ENCODE data around the gene LAMA2. TPM values are rescaled to one million over a fixed set of nuclear protein-coding genes. Genes with fewer than 3 reads are reported as not detected.

The LAMA2 gene
- total RNA-seq, 4 donors from 2014 or later = 15.4 to 55.3 (median 38.7) TPM

- H3K27ac ChIP-seq = no peak overlapping the region
- no peaks in the 10 kb centered on the region for H3K9me3 ChIP-seq
- no peaks in the 10 kb centered on the region for H3K36me3 ChIP-seq
- no peak for DNase-seq
- H3K27me3 ChIP-seq = no peaks in the 10 kb centered on the region
- H3K4me3 ChIP-seq = no peak overlapping the region
- TF ChIP-seq CTCF (IDR thresholded peaks at IDR 0.05) (no peak), POLR2A (IDR thresholded peaks at IDR 0.05) (no peak)
- no peaks in the 10 kb centered on the region for H3K4me1 ChIP-seq
Observed at GRCh38 chr6:129210684-129211083, 327.7 kb downstream of the LAMA2 start.

DNA sequence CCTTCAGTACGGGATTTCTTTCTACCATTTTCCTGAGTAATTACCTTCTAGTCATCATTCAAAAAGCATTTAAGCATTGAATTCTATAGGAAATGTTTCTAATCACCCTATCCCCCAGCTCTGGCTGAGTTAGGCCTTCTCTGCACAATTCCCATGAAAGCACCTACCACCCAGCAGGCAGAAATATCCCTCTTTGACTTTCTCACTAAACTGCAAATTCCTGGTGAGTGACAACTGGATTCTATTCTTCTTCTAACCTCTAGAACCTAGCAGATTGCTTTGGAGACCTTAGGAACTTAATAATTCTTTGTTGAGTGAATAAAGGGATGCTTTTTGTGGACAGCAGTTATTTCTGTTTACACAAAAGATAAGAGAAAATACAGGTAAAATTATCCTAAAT lies 328.7 kb downstream of the LAMA2 start:
- TF ChIP-seq CTCF (IDR thresholded peaks at IDR 0.05) = no peak
- TF ChIP-seq POLR2A (IDR thresholded peaks at IDR 0.05) = no peak
- Histone ChIP-seq H3K27ac (no peak overlapping the region), H3K4me1 (no peaks in the 10 kb centered on the region), H3K36me3 (no peaks in the 10 kb centered on the region), H3K27me3 (no peaks in the 10 kb centered on the region), H3K4me3 (no peak overlapping the region), H3K9me3 (no peaks in the 10 kb centered on the region)
- DNase-seq = no peak

GRCh38 chr6:129212081-129212480 lies 329.1 kb downstream of the LAMA2 start:
- no peak for DNase-seq
- H3K27ac ChIP-seq = no peak overlapping the region
- H3K36me3 ChIP-seq = no peaks in the 10 kb centered on the region
- H3K27me3 ChIP-seq = no peaks in the 10 kb centered on the region
- TF ChIP-seq CTCF (IDR thresholded peaks at IDR 0.05) (no peak), POLR2A (IDR thresholded peaks at IDR 0.05) (no peak)
- H3K4me3 ChIP-seq = no peak overlapping the region
- H3K4me1 ChIP-seq = no peaks in the 10 kb centered on the region
- no peaks in the 10 kb centered on the region for H3K9me3 ChIP-seq

- Histone ChIP-seq H3K36me3 (no peaks in the 10 kb centered on the region), H3K27ac (no peak overlapping the region), H3K27me3 (no peaks in the 10 kb centered on the region), H3K4me3 (no peak overlapping the region), H3K4me1 (no peaks in the 10 kb centered on the region), H3K9me3 (no peaks in the 10 kb centered on the region)
- TF ChIP-seq CTCF (IDR thresholded peaks at IDR 0.05) = no peak
- TF ChIP-seq POLR2A (IDR thresholded peaks at IDR 0.05) = no peak
- DNase-seq = no peak
Observed at GRCh38 chr6:129215246-129215645, 332.3 kb downstream of the LAMA2 start.

DNA sequence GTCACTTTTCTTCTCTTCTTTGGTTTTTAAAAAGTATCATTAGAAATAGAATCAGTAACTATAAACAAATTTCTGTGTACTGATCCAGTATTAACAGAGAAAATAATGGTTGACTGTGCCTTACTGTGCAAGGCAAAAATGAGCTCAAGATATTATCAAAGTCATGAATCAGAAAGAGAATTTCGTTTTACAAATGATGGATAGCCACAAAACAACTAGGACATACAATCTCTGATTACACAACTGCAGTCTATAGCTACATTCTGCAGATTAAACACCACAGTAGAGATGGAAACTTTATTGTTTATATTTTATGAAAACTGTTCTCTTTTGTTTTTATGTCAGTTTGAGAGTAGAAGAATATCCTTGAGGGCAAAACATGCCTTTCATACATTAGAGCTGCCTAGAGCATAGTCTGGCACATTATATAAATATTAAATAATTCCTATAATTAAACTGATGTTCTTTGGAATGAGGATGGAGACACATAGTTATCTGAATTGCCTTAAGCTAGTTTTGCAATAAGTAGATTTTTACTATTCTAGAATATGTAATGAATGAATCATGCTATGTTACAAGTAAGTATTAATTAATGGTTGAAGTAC lies 333.1 kb downstream of the LAMA2 start:
- no peak for DNase-seq
- no peak overlapping the region for H3K27ac ChIP-seq
- H3K36me3 ChIP-seq = no peaks in the 10 kb centered on the region
- TF ChIP-seq CTCF (IDR thresholded peaks at IDR 0.05) = no peak
- no peak for TF ChIP-seq POLR2A (IDR thresholded peaks at IDR 0.05)
- H3K9me3 ChIP-seq = no peaks in the 10 kb centered on the region
- H3K4me1 ChIP-seq = no peaks in the 10 kb centered on the region
- no peak overlapping the region for H3K4me3 ChIP-seq
- H3K27me3 ChIP-seq = no peaks in the 10 kb centered on the region

DNA sequence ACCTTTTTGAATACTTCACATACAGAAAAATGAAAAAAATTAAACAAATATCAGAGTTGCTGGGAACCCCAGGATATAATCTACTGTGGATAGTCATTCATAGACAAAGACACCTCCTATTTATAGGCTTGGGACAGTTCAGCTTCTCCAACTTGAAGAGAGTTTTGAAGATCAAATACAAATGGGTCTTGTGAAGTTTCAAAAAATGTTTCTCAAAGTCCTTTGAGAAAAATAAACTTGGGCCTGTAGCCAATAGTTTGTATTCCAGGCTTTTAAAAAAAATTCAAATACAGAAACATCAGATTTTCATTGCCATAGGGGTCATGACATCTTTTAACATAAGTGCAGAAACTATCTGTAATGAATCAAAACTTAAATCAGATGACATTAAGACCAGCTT lies 334.8 kb downstream of the LAMA2 start:
- Histone ChIP-seq H3K27me3 (no peaks in the 10 kb centered on the region), H3K27ac (no peak overlapping the region), H3K36me3 (no peaks in the 10 kb centered on the region), H3K9me3 (no peaks in the 10 kb centered on the region), H3K4me3 (no peak overlapping the region), H3K4me1 (no peaks in the 10 kb centered on the region)
- no peak for DNase-seq
- TF ChIP-seq POLR2A (IDR thresholded peaks at IDR 0.05) (no peak), CTCF (IDR thresholded peaks at IDR 0.05) (no peak)
